ENCODE data around the gene HTR2C. TPM values are rescaled to one million over a fixed set of nuclear protein-coding genes. Genes with fewer than 3 reads are reported as not detected.

Gene HTR2C
- total and polyA plus RNA-seq, 10 of the 15 experiments (the other 5 are each of a cell fraction or from before 2014, with no cell fraction given): 0.03 TPM; not detected in 9

DNA sequence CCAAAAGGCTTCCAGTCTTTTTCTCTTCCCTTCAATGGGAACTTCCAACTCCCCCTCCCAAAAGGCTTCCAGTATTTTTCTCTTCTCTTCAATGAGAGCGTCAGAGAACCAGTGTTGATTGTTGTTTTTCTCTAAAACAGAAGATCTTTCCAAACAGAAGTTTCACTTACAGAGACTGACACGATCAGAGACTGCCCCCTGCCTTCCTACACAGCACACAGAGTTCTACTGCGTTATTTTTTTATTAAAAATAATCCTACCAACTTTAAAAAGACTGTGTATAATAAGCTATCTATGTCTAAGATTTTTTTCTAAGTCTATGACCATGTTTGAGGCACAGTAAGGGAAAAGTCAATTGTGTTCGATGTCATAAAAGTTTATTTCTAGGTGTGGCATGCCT lies 3.5 kb upstream of the HTR2C start (continued):
- TF ChIP-seq, protein P1, sequence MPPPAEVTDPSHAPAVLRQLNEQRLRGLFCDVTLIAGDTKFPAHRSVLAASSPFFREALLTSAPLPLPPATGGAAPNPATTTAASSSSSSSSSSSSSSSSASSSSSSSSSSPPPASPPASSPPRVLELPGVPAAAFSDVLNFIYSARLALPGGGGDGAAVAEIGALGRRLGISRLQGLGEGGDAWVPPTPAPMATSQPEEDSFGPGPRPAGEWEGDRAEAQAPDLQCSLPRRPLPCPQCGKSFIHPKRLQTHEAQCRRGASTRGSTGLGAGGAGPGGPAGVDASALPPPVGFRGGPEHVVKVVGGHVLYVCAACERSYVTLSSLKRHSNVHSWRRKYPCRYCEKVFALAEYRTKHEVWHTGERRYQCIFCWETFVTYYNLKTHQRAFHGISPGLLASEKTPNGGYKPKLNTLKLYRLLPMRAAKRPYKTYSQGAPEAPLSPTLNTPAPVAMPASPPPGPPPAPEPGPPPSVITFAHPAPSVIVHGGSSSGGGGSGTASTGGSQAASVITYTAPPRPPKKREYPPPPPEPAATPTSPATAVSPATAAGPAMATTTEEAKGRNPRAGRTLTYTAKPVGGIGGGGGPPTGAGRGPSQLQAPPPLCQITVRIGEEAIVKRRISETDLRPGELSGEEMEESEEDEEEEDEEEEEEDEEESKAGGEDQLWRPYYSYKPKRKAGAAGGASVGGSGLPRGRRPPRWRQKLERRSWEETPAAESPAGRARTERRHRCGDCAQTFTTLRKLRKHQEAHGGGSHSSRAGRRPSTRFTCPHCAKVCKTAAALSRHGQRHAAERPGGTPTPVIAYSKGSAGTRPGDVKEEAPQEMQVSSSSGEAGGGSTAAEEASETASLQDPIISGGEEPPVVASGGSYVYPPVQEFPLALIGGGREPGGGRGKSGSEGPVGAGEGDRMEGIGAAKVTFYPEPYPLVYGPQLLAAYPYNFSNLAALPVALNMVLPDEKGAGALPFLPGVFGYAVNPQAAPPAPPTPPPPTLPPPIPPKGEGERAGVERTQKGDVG (CRISPR knock-in tag; IDR thresholded peaks at IDR 0.05): no peak
- TF ChIP-seq NBN (IDR thresholded peaks at IDR 0.05) (no peak), SUZ12 (IDR thresholded peaks at IDR 0.05; ENCODE audit: unreplicated experiment) (no peak), TAF1 (IDR thresholded peaks at IDR 0.05; ENCODE audit: borderline replicate concordance, low read depth, low read length) (no peak), FOXM1 (IDR thresholded peaks at IDR 0.05; ENCODE audit: low read depth, low read length) (no peak), MTA2 (IDR thresholded peaks at IDR 0.05; ENCODE audit: low read depth) (no peak), GABPA (IDR thresholded peaks at IDR 0.05; ENCODE audit: low read depth) (no peak), HDGF (IDR thresholded peaks at IDR 0.05) (no peak)
- TF ChIP-seq, protein P2, sequence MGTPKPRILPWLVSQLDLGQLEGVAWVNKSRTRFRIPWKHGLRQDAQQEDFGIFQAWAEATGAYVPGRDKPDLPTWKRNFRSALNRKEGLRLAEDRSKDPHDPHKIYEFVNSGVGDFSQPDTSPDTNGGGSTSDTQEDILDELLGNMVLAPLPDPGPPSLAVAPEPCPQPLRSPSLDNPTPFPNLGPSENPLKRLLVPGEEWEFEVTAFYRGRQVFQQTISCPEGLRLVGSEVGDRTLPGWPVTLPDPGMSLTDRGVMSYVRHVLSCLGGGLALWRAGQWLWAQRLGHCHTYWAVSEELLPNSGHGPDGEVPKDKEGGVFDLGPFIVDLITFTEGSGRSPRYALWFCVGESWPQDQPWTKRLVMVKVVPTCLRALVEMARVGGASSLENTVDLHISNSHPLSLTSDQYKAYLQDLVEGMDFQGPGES (IDR thresholded peaks at IDR 0.05): no peak
- TF ChIP-seq, protein P3, sequence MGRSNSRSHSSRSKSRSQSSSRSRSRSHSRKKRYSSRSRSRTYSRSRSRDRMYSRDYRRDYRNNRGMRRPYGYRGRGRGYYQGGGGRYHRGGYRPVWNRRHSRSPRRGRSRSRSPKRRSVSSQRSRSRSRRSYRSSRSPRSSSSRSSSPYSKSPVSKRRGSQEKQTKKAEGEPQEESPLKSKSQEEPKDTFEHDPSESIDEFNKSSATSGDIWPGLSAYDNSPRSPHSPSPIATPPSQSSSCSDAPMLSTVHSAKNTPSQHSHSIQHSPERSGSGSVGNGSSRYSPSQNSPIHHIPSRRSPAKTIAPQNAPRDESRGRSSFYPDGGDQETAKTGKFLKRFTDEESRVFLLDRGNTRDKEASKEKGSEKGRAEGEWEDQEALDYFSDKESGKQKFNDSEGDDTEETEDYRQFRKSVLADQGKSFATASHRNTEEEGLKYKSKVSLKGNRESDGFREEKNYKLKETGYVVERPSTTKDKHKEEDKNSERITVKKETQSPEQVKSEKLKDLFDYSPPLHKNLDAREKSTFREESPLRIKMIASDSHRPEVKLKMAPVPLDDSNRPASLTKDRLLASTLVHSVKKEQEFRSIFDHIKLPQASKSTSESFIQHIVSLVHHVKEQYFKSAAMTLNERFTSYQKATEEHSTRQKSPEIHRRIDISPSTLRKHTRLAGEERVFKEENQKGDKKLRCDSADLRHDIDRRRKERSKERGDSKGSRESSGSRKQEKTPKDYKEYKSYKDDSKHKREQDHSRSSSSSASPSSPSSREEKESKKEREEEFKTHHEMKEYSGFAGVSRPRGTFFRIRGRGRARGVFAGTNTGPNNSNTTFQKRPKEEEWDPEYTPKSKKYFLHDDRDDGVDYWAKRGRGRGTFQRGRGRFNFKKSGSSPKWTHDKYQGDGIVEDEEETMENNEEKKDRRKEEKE (IDR thresholded peaks at IDR 0.05): no peak

Measured in GM12878 (cell line).